OCI-LY3 (cell line): Measurements from ENCODE around the gene UST.
"Not testable (repeated sequence)": the region's sequence is repeated elsewhere in the genome, so short reads cannot be mapped to it uniquely, and the experiment has no call there.

Experiments used
- H2AFZ ChIP-seq: fragments of 200-600, 300-600 bp; shearing (Covaris generic); 2 replicates; pipeline ENCODE4 v1.6.0; 2014; ENCODE audit warnings: antibody characterized with exemption, low read depth, low read length
- H3K27ac ChIP-seq: fragments of 200-600, 300-600 bp; sonication (generic); 2 replicates; pipeline ENCODE4 v1.5.1; 2014; ENCODE audit warnings: mild to moderate bottlenecking, low read length, moderate library complexity, mixed read lengths
- H3K27me3 ChIP-seq: fragments of 200-600, 300-600 bp; sonication (generic); 2 replicates; pipeline ENCODE4 v1.6.1; 2014; ENCODE audit warnings: low read depth, low read length, mixed read lengths
- H3K36me3 ChIP-seq: fragments of 200-600, 300-600 bp; sonication (generic); replicated peaks from 2 replicates; pipeline ENCODE3; 2014; ENCODE audit warnings: low read depth, low read length, mixed read lengths
- H3K4me1 ChIP-seq: fragments of 300-600, 200-600 bp; sonication (generic); 2 replicates; pipeline ENCODE4 v1.6.1; 2014; ENCODE audit warnings: low read length, mixed read lengths
- H3K4me2 ChIP-seq: fragments of 200-600, 300-600 bp; sonication (generic); 2 replicates; pipeline ENCODE4 v1.6.1; 2014; ENCODE audit warnings: low read length, mixed read lengths
- H3K4me3 ChIP-seq: fragments of 300-600, 200-600 bp; sonication (generic); 2 replicates; pipeline ENCODE4 v1.5.1; 2014; ENCODE audit warnings: antibody characterized with exemption, mild to moderate bottlenecking, low read length, moderate library complexity
- H3K79me2 ChIP-seq: fragments of 300-600, 200-600 bp; shearing (Covaris generic); 2 replicates; pipeline ENCODE4 v1.6.1; 2014; ENCODE audit warnings: mild to moderate bottlenecking, low read length, mixed read lengths
- H3K9ac ChIP-seq: fragments of 300-600, 200-600 bp; shearing (Covaris generic); 2 replicates; pipeline ENCODE4 v1.6.0; 2014; ENCODE audit warnings: mild to moderate bottlenecking, low read length, moderate library complexity
- H3K9me3 ChIP-seq: fragments of 200-600, 300-600 bp; shearing (Covaris generic); 2 replicates; pipeline ENCODE4 v1.6.1; 2014; ENCODE audit warnings: low read length, mixed read lengths; ENCODE audit not compliant: insufficient read depth
- H4K20me1 ChIP-seq: fragments of 200-600, 300-600 bp; sonication (generic); 2 replicates; pipeline ENCODE4 v1.6.1; 2016; ENCODE audit warnings: low read length, mixed read lengths; ENCODE audit not compliant: insufficient read depth
- CTCF ChIP-seq: fragments of 200-600, 300-600 bp; sonication (generic); IDR thresholded peaks from 2 replicates; pipeline ENCODE4 v1.5.1; 2014; ENCODE audit warnings: antibody characterized with exemption, low read length, low read depth
- EZH2phosphoT487 ChIP-seq: fragments of 200-600 bp; shearing (Covaris generic); IDR thresholded peaks from 2 replicates; pipeline ENCODE4 v1.6.1; 2018; ENCODE audit warnings: antibody characterized with exemption, mixed run types, low read depth

Gene UST

GRCh38 chr6:148973538-148974208 is 226.8 kb downstream of the UST start:
- Histone ChIP-seq H3K9ac (no peak overlapping the region), H2AFZ (no peak overlapping the region), H3K27me3 (peaks cover 6% of the 10 kb centered on the region; the same call in 1 of the 2 replicates), H3K9me3 (no peaks in the 10 kb centered on the region), H3K36me3 (no peaks in the 10 kb centered on the region), H3K4me3 (no peak overlapping the region), H3K4me2 (no peak overlapping the region), H4K20me1 (no peaks in the 10 kb centered on the region), H3K4me1 (peaks cover 20% of the 10 kb centered on the region), H3K79me2 (no peaks in the 10 kb centered on the region), H3K27ac (no peak overlapping the region)
- TF ChIP-seq CTCF (peak; percentile 58), EZH2phosphoT487 (no peak)

GRCh38 chr6:148974351-148974750 is 227.5 kb downstream of the UST start:
- TF ChIP-seq CTCF, result no peak
- no peak for TF ChIP-seq EZH2phosphoT487
- H3K27me3 ChIP-seq, result peaks cover 6% of the 10 kb centered on the region; the same call in 1 of the 2 replicates
- H3K79me2 ChIP-seq, result no peaks in the 10 kb centered on the region
- no peak overlapping the region for H3K9ac ChIP-seq
- H3K4me1 ChIP-seq, result peaks cover 20% of the 10 kb centered on the region
- no peak overlapping the region for H3K4me3 ChIP-seq
- no peaks in the 10 kb centered on the region for H3K9me3 ChIP-seq
- no peaks in the 10 kb centered on the region for H3K36me3 ChIP-seq
- no peaks in the 10 kb centered on the region for H4K20me1 ChIP-seq
- no peak overlapping the region for H3K4me2 ChIP-seq
- no peak overlapping the region for H3K27ac ChIP-seq
- no peak overlapping the region for H2AFZ ChIP-seq

GRCh38 chr6:148978298-148978697 is 231.5 kb downstream of the UST start:
- H3K4me3 ChIP-seq, H3K27me3 ChIP-seq, H3K4me1 ChIP-seq, H3K36me3 ChIP-seq, H3K9ac ChIP-seq, H3K9me3 ChIP-seq, H3K79me2 ChIP-seq, H3K4me2 ChIP-seq, H3K27ac ChIP-seq, H2AFZ ChIP-seq, H4K20me1 ChIP-seq: not testable (repeated sequence)

- no peaks in the 10 kb centered on the region for H4K20me1 ChIP-seq
- H2AFZ ChIP-seq, result no peak overlapping the region
- no peaks in the 10 kb centered on the region for H3K4me1 ChIP-seq
- H3K79me2 ChIP-seq, result no peaks in the 10 kb centered on the region
- no peak overlapping the region for H3K27ac ChIP-seq
- no peak overlapping the region for H3K4me2 ChIP-seq
- no peaks in the 10 kb centered on the region for H3K27me3 ChIP-seq
- no peak overlapping the region for H3K9ac ChIP-seq
- H3K4me3 ChIP-seq, result no peak overlapping the region
- H3K9me3 ChIP-seq, result no peaks in the 10 kb centered on the region
- TF ChIP-seq EZH2phosphoT487, result no peak
- TF ChIP-seq CTCF, result no peak
- H3K36me3 ChIP-seq, result no peaks in the 10 kb centered on the region
These were observed 232.4 kb downstream of the UST start for GRCh38 chr6:148979014-148979901.
